GM21717 (cell line): ENCODE measurements around the gene ERG28.
"Not testable (repeated sequence)": the region's sequence is repeated elsewhere in the genome, so short reads cannot be mapped to it uniquely, and the experiment has no call there.

Experiments
- ATAC-seq: cut with Tn5 transposase; IDR thresholded peaks from one replicate; pipeline ENCODE4 v1.9.1; 2021; ENCODE audit warnings: mild to moderate bottlenecking, moderate library complexity; ENCODE audit not compliant: unreplicated experiment

Gene ERG28

DNA sequence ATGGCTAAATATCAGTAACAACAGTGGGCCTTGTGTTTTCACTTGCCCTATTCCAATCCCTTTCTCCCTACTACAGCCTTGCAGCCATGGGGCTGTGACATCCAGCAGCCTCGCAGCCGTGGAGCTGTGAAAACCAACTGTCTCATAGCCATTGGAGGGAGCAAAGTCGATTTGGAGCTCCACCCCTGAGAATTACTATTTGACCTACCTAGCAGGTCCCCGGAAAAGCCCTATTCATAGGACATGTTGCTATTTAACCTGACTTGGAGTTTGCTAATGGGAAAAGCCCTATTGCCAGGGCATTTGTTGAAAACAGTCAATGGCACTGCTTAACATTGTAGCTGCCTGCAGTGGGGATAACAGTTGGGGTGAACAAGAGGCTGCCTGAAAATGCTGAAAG is 33.3 kb downstream of the ERG28 start:
- no peak for ATAC-seq

DNA sequence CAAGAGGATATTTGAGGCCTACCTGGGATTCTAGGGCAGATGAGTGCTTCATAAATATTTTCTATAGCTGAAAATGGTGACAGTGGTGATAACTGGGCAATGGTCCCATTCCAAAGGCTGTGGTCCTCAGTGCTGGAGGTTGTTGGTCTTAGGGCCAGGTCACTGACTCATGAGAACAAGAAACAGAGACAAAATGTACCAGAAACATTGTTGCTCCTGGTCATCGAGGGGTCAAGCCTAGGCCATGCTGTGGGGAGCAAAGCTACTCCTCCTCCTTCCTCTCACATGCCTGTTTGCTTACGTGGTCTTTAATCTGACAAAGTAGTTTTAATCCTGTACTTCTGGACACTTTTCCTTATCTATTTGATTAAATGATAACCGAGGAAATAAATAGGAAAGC is 33.8 kb downstream of the ERG28 start:
- ATAC-seq, result no peak

- ATAC-seq, result no peak
Measured at GRCh38 chr14:75626396-75626795, 34.3 kb downstream of the ERG28 start.

GRCh38 chr14:75625034-75625433 is 35.6 kb downstream of the ERG28 start:
- ATAC-seq, result no peak

DNA sequence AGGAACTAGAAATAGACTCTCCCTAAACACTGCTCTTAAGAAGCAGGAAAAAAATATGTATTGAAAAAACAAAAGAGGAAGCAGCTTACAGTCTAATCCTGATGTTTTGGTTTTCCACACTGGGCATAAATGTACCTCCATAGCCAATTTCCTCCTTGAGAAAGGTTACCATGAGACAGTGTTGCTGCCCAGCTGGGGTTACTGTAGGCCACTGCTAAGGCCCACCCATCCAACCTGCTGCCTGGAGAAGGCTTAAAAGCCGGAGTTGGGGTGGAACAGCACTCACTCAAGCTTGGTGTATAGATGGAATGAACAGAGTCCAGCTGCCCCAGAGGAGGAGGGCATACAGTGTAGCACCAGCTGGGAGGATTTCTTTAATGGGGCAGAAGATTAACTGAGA is 41.1 kb downstream of the ERG28 start:
- ATAC-seq, result no peak

DNA sequence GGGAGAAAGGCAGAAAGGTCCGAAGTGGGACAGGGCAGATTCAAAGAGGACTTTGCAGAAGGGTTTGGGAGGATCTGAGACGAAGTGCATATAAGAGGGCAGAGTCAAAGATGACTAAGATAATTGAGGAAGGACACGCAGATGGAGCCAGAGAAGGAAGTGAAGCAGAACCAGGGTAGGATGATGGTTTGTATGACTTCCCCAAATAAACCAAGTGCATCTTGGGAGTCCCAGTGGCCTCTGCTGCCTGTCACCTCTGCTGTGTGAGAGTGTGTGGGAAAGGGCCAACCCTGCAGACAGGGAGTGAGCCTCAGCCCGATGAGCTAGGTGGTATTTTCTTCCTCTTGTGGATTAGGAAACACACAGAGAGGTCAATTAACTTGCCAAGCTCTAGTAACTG is 45.5 kb downstream of the ERG28 start:
- ATAC-seq, result peak; percentile 55

DNA sequence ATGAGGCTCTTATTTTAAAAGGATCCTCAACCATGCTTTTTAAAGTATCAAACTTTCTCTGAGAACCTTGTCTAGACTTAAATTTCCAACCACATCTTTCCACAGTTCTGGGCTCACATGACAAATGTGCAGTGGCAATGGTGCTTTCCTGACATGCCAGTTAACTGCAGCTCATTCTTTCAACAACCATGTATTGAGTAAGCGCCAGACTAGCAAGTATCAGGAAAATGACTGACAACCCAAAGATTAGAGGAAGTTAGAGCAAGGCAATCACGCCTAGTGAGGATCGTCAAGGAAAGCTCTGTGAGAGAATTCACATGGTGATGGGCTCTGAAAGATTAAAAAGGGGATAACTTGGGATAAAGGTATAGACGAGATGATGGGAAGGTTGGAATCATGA is 46.5 kb downstream of the ERG28 start:
- ATAC-seq, result no peak

- no peak for ATAC-seq
Measured at GRCh38 chr14:75612157-75612556, 48.5 kb downstream of the ERG28 start.

DNA sequence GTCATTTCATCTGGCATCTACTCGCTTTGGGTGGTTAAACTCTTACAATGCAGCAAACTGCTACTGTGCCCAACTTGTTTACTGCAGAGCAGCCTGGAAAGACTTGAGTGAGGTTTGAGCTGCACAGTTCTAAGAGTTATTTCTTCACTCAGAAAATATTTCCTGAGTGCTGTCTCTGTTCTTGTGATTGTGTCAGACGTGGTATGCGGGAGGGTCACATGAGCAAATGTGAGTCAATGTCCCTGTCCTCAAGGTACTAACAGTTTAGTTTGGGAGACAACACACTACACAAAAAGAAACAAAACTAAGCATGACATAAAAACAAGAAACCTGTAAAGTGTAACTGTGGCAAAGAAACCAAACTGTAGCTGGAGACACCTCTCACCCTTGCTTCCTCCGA is 49.8 kb downstream of the ERG28 start:
- ATAC-seq, result no peak

DNA sequence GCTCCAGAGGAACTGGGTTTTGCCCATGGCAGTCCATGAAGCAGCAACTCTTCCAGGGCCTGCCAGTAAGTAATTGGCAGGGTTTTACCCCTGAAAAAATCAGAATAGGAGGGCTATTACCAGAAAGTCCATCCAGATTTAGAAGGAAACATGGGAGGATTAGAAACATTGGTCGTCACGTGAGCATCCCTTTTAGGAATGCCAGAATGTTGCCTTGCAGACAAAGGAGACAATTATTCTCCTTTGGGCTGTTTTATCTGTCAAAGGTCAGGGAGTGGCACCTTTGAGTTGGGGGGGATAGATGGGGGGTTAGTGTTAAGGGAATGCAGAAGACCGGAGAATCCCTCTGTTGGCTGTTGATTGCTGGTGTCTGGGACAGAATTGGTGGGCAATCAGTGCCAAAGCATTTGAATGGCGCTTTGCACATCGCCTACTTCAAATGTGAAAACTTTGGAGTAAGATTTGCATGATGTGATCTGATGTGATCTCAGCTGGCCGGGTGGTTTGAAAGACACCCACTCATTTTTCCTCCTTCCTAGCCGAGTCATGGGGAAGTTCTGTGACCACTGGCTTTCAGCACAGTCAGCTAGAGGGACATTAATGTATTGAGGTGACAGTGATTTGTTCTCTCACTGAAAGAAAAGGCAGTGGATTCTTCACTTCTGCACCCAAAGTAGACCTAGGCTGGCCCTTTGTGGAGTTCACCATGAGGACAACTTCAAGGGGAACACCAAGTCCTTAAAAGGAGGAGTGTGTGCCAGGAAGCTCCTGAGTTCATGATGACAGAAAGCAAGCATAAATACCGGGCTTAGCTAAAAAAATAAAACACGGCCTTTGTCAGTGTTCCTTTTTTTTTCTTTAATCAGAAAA is 50.8 kb downstream of the ERG28 start:
- ATAC-seq, result no peak

GRCh38 chr14:75609116-75609515 is 51.6 kb downstream of the ERG28 start:
- ATAC-seq, result no peak

GRCh38 chr14:75607842-75608640 is 52.6 kb downstream of the ERG28 start:
- no peak for ATAC-seq

GRCh38 chr14:75607044-75607443 is 53.6 kb downstream of the ERG28 start:
- ATAC-seq, result no peak

GRCh38 chr14:75605916-75606315 is 54.8 kb downstream of the ERG28 start:
- ATAC-seq, result no peak

GRCh38 chr14:75604979-75605851 is 55.5 kb downstream of the ERG28 start:
- ATAC-seq, result no peak

GRCh38 chr14:75602503-75602902 is 58.2 kb downstream of the ERG28 start:
- no peak for ATAC-seq

GRCh38 chr14:75601061-75601460 is 59.6 kb downstream of the ERG28 start:
- ATAC-seq, result not testable (repeated sequence)

DNA sequence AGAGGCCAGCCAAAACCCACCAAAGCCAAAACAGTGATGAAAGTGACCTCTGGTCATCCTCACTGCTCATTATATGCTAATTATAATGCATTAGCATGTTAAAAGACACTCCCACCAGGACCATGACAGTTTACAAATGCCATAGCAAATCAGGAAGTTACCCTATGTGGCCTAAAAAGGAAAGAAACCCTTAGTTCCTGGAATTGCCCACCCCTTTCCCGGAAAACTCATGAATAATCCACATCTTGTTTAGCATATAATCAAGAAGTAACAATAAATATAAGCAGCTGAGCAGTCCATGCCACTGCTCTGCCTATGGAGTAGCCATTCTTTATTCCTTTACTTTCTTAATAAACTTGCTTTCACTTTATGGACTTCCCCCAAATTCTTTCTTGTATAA is 60.6 kb downstream of the ERG28 start:
- ATAC-seq, result not testable (repeated sequence)
